ENCODE measurements around the gene WDR55. TPM values are rescaled to one million over a fixed set of nuclear protein-coding genes. Genes with fewer than 3 reads are reported as not detected.

Gene WDR55
- total and polyA plus RNA-seq, 2 of the 13 experiments (the other 11 are each of a cell fraction or from before 2014, with no cell fraction given) = 17.7 to 18.2 TPM

DNA sequence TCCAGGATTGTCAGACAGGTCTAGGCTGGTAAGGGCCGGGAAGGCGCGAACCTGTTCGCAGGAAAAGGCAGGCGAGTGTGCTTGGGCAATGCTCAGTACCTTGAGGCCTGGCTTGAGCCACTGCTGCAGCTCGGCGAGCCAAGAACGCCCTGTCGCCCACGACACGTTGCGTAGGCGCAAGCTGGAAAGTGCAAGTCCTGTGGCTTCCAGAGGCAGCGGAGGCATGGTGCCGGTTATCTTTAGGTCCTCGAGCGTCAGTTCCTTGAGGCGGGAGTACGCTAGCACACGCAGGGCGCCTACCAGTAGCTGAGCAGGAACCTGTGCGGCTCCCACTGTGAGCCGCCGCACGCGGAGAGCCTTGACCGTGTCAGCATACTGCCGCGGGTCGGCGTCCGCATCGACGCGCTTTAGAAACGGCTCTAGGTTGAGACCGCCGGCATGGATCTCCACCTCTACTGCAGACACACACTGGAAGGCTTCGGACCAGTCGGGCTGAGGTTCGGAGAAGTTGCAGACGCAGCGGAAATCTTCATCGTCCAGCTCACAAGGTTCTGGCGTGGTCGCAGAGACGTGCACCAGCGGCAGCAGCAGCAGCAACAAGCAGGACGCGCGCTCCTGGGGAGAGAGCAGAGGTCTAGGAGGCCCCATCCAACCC is 32.2 kb upstream of the WDR55 start (continued):
- TF ChIP-seq SIN3B (IDR thresholded peaks at IDR 0.05; ENCODE audit: low read length) (no peak), ONECUT2 (CRISPR knock-in tag; IDR thresholded peaks at IDR 0.05) (no peak), ADNP (CRISPR knock-in tag; IDR thresholded peaks at IDR 0.05) (no peak), U2AF2 (IDR thresholded peaks at IDR 0.05; ENCODE audit: low read depth, low read length) (no peak), ZNF678 (CRISPR knock-in tag; IDR thresholded peaks at IDR 0.05) (0 out of 2 replicates have a peak, but pooled peaks have one; percentile 21), NFKBIZ (CRISPR knock-in tag; IDR thresholded peaks at IDR 0.05) (no peak), EZH2 (conservative IDR thresholded peaks at IDR 0.05; ENCODE audit: low read depth, low read length) (no peak), ZNF30 (CRISPR knock-in tag; IDR thresholded peaks at IDR 0.05) (no peak), MYNN (CRISPR knock-in tag; IDR thresholded peaks at IDR 0.05; ENCODE audit: low read depth) (no peak), ZNF44 (CRISPR knock-in tag; IDR thresholded peaks at IDR 0.05) (no peak), JARID2 (CRISPR knock-in tag; IDR thresholded peaks at IDR 0.05; ENCODE audit: insufficient replicate concordance) (no peak), ZNF292 (CRISPR knock-in tag; IDR thresholded peaks at IDR 0.05; ENCODE audit: borderline replicate concordance, low read depth) (0 out of 2 replicates have a peak, but pooled peaks have one; percentile 51), ZNF674 (CRISPR knock-in tag; IDR thresholded peaks at IDR 0.05; ENCODE audit: low read depth) (no peak), ARNT (IDR thresholded peaks at IDR 0.05) (no peak), RFXAP (CRISPR knock-in tag; IDR thresholded peaks at IDR 0.05; ENCODE audit: borderline replicate concordance) (no peak), ZSCAN29 (CRISPR knock-in tag; conservative IDR thresholded peaks at IDR 0.05) (no peak), GABPB1 (CRISPR knock-in tag; IDR thresholded peaks at IDR 0.05) (0 out of 2 replicates have a peak, but pooled peaks have one; percentile 6)
- TF ChIP-seq, protein P1, sequence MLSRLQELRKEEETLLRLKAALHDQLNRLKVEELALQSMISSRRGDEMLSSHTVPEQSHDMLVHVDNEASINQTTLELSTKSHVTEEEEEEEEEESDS (CRISPR knock-in tag; IDR thresholded peaks at IDR 0.05; ENCODE audit: borderline replicate concordance) = no peak
- TF ChIP-seq, protein P2, sequence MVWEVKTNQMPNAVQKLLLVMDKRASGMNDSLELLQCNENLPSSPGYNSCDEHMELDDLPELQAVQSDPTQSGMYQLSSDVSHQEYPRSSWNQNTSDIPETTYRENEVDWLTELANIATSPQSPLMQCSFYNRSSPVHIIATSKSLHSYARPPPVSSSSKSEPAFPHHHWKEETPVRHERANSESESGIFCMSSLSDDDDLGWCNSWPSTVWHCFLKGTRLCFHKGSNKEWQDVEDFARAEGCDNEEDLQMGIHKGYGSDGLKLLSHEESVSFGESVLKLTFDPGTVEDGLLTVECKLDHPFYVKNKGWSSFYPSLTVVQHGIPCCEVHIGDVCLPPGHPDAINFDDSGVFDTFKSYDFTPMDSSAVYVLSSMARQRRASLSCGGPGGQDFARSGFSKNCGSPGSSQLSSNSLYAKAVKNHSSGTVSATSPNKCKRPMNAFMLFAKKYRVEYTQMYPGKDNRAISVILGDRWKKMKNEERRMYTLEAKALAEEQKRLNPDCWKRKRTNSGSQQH (CRISPR knock-in tag; IDR thresholded peaks at IDR 0.05; ENCODE audit: low read depth) = no peak
- TF ChIP-seq, protein P3, sequence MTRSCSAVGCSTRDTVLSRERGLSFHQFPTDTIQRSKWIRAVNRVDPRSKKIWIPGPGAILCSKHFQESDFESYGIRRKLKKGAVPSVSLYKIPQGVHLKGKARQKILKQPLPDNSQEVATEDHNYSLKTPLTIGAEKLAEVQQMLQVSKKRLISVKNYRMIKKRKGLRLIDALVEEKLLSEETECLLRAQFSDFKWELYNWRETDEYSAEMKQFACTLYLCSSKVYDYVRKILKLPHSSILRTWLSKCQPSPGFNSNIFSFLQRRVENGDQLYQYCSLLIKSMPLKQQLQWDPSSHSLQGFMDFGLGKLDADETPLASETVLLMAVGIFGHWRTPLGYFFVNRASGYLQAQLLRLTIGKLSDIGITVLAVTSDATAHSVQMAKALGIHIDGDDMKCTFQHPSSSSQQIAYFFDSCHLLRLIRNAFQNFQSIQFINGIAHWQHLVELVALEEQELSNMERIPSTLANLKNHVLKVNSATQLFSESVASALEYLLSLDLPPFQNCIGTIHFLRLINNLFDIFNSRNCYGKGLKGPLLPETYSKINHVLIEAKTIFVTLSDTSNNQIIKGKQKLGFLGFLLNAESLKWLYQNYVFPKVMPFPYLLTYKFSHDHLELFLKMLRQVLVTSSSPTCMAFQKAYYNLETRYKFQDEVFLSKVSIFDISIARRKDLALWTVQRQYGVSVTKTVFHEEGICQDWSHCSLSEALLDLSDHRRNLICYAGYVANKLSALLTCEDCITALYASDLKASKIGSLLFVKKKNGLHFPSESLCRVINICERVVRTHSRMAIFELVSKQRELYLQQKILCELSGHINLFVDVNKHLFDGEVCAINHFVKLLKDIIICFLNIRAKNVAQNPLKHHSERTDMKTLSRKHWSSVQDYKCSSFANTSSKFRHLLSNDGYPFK (CRISPR knock-in tag; IDR thresholded peaks at IDR 0.05; ENCODE audit: borderline replicate concordance) = 0 out of 2 replicates have a peak, but pooled peaks have one; percentile 8
- TF ChIP-seq, protein P4, sequence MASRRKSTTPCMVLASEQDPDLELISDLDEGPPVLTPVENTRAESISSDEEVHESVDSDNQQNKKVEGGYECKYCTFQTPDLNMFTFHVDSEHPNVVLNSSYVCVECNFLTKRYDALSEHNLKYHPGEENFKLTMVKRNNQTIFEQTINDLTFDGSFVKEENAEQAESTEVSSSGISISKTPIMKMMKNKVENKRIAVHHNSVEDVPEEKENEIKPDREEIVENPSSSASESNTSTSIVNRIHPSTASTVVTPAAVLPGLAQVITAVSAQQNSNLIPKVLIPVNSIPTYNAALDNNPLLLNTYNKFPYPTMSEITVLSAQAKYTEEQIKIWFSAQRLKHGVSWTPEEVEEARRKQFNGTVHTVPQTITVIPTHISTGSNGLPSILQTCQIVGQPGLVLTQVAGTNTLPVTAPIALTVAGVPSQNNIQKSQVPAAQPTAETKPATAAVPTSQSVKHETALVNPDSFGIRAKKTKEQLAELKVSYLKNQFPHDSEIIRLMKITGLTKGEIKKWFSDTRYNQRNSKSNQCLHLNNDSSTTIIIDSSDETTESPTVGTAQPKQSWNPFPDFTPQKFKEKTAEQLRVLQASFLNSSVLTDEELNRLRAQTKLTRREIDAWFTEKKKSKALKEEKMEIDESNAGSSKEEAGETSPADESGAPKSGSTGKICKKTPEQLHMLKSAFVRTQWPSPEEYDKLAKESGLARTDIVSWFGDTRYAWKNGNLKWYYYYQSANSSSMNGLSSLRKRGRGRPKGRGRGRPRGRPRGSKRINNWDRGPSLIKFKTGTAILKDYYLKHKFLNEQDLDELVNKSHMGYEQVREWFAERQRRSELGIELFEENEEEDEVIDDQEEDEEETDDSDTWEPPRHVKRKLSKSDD (CRISPR knock-in tag; IDR thresholded peaks at IDR 0.05; ENCODE audit: low read depth) = 0 out of 2 replicates have a peak, but pooled peaks have one; percentile 46
- TF ChIP-seq, protein P5, sequence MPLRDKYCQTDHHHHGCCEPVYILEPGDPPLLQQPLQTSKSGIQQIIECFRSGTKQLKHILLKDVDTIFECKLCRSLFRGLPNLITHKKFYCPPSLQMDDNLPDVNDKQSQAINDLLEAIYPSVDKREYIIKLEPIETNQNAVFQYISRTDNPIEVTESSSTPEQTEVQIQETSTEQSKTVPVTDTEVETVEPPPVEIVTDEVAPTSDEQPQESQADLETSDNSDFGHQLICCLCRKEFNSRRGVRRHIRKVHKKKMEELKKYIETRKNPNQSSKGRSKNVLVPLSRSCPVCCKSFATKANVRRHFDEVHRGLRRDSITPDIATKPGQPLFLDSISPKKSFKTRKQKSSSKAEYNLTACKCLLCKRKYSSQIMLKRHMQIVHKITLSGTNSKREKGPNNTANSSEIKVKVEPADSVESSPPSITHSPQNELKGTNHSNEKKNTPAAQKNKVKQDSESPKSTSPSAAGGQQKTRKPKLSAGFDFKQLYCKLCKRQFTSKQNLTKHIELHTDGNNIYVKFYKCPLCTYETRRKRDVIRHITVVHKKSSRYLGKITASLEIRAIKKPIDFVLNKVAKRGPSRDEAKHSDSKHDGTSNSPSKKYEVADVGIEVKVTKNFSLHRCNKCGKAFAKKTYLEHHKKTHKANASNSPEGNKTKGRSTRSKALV (CRISPR knock-in tag; IDR thresholded peaks at IDR 0.05) = no peak

Data from HepG2 (cell line).